ENCODE data around the gene RAB3GAP2.
"Not testable (repeated sequence)": the region's sequence is repeated elsewhere in the genome, so short reads cannot be mapped to it uniquely, and the experiment has no call there.

The RAB3GAP2 gene, protein sequence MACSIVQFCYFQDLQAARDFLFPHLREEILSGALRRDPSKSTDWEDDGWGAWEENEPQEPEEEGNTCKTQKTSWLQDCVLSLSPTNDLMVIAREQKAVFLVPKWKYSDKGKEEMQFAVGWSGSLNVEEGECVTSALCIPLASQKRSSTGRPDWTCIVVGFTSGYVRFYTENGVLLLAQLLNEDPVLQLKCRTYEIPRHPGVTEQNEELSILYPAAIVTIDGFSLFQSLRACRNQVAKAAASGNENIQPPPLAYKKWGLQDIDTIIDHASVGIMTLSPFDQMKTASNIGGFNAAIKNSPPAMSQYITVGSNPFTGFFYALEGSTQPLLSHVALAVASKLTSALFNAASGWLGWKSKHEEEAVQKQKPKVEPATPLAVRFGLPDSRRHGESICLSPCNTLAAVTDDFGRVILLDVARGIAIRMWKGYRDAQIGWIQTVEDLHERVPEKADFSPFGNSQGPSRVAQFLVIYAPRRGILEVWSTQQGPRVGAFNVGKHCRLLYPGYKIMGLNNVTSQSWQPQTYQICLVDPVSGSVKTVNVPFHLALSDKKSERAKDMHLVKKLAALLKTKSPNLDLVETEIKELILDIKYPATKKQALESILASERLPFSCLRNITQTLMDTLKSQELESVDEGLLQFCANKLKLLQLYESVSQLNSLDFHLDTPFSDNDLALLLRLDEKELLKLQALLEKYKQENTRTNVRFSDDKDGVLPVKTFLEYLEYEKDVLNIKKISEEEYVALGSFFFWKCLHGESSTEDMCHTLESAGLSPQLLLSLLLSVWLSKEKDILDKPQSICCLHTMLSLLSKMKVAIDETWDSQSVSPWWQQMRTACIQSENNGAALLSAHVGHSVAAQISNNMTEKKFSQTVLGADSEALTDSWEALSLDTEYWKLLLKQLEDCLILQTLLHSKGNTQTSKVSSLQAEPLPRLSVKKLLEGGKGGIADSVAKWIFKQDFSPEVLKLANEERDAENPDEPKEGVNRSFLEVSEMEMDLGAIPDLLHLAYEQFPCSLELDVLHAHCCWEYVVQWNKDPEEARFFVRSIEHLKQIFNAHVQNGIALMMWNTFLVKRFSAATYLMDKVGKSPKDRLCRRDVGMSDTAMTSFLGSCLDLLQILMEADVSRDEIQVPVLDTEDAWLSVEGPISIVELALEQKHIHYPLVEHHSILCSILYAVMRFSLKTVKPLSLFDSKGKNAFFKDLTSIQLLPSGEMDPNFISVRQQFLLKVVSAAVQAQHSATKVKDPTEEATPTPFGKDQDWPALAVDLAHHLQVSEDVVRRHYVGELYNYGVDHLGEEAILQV (N-terminal part only)

DNA sequence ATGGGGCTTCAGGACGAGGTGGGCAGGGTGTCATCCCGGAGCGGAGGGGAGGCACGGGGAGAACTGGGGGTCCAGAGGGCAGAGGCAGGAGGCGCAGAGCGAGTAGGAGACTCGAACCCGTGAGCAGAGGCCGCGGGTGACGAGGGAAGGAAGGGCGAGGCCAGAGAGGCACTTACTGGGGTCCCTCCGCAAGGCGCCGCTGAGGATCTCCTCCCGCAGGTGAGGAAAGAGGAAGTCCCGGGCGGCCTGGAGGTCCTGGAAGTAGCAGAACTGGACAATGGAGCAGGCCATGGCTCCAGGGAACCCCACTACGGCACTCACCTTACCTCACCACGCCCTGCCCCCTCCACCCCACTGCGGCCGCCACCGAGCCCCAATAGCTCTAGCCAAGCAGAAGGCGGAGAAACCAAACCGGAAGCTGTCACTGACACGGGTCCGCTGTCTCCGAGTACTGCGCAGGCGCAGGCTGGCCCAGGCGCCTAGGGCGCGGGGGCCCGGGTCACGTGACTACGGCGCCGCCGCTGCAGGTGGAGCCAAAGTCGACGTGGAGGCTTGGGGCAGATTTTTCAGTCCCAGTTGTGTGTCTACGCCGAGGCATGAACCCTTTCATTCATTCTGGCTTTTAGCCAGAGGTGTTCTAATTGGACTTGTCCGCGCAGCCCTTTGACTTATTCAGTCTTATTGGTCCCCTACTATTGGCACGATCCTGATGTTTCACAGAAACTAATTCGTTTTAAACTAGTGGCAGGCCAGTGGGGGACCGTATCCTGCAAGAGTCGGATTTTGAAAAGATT lies at the start of gene RAB3GAP2:
RAB3GAP2 (minus strand) TSS at position 407 of the 794 bp plus-strand sequence; CDS start at position 291, 116 bp downstream.
- DNase-seq (ENCODE audit: low spot score) = peak; percentile 96

DNA sequence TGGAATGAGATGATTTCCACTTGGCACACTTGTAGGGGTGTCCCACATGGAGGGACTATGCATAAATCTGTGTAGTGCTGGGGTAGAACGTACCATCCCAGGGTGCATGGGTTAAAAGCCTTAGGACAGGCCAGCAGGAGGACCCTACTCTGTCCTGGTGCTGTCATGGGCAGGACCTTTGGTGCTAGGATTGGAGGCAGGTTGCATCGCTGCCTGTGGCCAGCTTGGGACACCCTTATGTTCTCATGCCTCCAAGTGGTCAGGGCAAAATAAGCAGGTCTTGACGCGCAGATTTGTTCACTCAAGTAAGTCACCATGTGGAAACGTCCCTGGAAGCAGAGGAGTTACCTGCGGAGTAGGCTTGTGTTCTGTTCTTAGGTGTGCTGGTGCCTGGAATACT lies 49.5 kb upstream of the RAB3GAP2 start:
- no peak for DNase-seq (ENCODE audit: low spot score)

DNA sequence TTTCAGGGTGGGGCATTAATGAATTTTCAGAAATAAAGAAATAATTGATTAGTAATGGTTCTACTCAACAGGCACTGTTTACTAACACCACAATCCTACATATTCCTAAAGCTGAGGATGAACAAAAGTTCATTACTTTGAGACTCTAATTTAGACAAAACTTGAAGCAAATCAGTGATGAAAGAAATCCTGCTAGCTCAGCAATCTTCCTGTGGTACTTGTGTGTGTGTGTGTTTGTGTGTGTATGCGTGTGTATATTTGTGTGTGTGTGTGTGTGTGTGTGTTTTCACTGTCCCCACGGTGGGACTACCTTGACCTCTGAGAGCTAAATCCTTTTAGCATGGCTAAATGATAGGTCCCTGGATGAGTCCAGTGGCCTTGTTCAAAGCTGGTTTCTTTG lies 48.5 kb upstream of the RAB3GAP2 start:
- DNase-seq (ENCODE audit: low spot score) = no peak

- DNase-seq (ENCODE audit: low spot score) = no peak
Measured at GRCh38 chr1:220318673-220319072, 46.4 kb upstream of the RAB3GAP2 start.

GRCh38 chr1:220317161-220317560 lies 44.9 kb upstream of the RAB3GAP2 start:
- DNase-seq (ENCODE audit: low spot score) = no peak

- no peak for DNase-seq (ENCODE audit: low spot score)
Measured at GRCh38 chr1:220316305-220316704, 44.1 kb upstream of the RAB3GAP2 start.

GRCh38 chr1:220315070-220315839 lies 43.0 kb upstream of the RAB3GAP2 start:
- no peak for DNase-seq (ENCODE audit: low spot score)

GRCh38 chr1:220313576-220313975 lies 41.3 kb upstream of the RAB3GAP2 start:
- no peak for DNase-seq (ENCODE audit: low spot score)

DNA sequence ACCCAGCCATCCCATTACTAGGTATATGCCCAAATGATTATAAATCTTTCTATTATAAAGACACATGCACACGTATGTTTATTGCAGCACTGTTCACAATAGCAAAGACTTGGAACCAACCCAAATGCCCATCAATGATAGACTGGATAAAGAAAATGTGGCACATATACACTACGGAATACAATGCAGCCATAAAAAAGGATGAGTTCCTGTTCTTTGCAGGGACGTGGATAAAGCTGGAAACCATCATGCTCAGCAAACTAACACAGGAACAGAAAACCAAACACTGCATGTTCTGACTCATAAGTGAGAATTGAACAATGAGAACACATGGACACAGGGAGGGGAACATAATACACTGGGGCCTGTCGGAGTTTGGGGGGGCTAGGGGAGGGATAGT lies 37.9 kb upstream of the RAB3GAP2 start:
- DNase-seq (ENCODE audit: low spot score) = not testable (repeated sequence)

DNA sequence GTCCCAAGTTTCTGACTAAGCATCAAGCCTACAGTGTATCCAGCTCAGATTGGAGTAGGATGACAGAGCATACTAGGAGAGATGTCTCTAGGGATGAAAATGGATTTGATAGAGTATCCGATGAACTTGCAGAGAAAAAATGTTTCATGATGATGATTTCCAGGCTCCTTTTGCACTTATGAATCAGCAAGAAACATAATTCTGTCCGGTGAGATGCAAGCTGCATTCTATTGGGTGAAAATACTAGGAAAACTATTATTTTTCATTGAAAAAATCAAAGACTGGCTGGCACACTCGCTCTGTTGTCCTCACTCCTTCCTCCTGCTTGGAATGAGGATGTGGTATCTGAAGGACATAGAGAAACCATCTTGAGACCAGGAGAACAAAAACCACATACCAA lies 35.4 kb upstream of the RAB3GAP2 start:
- no peak for DNase-seq (ENCODE audit: low spot score)

- no peak for DNase-seq (ENCODE audit: low spot score)
Measured at GRCh38 chr1:220306339-220306738, 34.1 kb upstream of the RAB3GAP2 start.

GRCh38 chr1:220303871-220304270 lies 31.6 kb upstream of the RAB3GAP2 start:
- DNase-seq (ENCODE audit: low spot score) = no peak

GRCh38 chr1:220301630-220302029 lies 29.4 kb upstream of the RAB3GAP2 start:
- no peak for DNase-seq (ENCODE audit: low spot score)

DNA sequence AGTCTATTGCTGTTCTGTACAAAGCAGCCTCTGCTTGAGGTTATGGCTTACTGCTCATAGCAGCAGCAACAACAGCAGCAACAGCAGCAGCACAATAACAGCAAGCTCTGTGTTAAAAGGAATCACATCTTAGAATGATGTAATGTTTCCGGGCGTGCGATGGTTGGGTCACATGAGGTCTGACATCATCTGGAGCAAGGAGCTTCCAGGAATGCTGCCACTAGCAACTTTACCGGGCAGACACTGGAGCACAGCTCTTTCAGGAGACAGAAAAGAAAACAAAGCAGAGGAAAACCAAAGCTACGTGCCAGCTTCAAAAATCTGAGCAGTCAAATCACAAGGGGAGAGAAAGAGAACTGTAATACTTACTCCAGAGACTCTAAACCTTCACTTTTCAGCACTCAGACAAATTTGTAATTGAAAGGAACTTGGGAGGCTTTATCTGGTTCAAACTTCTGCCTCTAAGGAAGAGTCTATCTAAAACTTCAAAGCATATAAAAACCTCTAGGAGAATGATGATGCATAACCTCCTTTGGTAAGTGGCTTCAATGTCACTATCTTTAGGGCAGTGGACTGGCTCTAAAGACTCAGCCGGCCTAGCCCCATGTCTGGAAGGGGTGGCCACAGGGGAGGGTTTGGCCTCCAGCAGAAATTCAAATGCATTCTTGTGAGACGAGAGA lies 28.3 kb upstream of the RAB3GAP2 start:
- no peak for DNase-seq (ENCODE audit: low spot score)

DNA sequence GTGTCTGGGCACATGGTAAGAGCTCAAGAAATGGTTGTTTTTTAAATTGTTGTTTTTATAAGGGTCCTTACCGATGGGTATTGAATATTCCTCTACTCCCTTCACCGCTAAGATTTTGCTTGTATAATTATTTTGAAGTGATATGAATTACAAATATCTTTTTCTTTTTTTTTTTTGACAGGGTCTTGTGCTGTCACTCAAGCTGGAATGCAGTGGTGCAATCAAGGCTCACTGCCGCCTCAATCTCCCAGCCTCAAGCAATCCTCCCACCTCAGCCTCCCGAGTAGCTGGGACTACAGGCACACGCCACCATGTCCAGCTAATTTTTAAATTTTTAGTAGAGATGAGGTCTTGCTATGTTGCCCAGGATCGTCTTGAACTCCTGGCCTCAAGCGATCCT lies 27.1 kb upstream of the RAB3GAP2 start:
- DNase-seq (ENCODE audit: low spot score) = no peak

DNA sequence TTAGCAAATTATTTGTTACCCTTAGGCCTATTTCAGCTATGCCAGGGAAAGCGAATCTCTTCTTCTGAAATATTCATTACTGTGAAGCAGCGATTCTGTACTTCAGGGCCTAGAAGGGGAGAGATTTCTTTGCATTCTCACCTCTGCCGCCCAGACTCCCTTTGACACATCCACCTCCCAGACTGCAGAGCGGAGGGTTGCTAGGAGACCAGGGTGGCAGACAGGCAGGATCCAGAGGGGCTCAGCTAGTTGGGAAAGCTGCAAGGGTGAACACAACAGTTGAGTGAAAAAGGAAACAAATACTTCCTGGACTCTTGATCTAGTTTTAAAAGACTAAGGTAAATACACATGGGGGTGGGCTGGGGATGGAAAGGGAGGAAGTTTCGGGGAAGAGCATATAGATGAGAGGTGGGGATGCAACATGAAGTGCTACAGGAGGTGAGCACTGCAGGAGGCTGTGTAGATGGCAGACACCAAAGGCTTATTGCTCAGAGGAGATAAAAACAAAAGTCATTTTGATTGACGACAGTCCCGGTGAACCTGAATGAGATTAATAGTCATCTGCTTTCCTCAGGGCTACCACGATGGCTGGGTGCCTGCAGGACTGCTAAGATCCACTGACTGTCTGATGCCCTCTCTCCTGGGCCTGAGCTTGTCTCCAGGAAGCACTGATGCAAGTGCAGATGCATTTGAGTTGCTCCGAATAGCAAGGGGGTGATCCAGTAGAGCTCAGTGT lies 26.4 kb upstream of the RAB3GAP2 start:
- DNase-seq (ENCODE audit: low spot score) = no peak

DNA sequence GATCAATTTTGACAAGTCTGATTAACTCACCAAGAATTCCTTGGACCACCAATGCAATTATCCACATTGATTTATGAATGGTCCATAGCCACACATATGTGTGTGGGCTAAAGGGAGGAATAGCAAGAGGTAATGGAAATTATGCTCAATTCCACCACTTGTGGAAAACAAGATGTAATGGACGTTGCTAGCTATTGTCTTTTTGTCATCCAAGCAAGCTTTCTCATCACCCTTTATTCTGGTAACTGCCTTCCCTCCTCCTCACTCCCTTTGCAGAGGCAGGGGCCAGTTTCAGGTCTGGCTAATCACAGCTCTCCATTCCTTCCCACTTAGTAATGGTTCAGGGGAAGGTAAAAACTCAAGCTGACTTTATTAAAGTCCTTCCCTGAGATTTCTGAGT lies 24.7 kb upstream of the RAB3GAP2 start:
- no peak for DNase-seq (ENCODE audit: low spot score)

DNA sequence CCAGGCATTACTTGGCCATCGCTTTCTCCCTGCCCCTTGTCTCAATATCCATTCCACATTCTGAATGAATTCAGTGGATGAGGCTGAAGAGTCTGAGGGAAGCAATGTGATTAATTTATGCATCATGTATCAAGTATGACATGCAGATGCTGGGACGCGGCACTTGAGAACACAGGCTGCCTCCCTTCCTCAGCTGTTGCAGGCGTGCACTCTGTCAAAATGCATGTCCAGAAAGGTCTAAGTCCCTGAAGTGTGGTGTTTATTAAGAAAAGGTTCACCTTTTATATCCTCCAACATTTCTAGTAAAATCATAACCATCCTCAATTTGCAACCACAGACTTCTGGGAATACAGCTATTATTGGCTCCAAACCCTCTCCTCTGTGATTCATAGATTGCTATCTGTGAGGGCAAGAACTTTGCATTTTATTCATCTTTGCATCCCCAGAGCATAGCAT lies 22.6 kb upstream of the RAB3GAP2 start:
- no peak for DNase-seq (ENCODE audit: low spot score)

DNA sequence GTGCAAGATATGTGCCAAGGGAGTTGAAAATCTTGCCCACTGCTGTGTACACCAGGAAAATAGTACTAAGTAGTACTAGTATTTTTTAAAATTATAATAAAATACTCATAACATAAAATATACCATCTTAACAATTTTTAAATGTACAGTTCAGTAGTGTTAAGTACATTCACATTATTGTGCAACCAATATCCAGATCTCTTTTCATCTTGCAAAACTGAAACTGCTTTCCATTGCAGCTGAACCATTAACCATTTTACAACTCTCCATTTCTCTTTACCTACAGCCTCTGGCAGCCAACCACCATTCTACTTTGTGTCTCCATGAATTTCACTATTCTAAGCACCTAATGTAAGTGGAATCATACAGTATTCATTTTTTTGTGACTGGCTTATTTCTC lies 19.3 kb upstream of the RAB3GAP2 start:
- no peak for DNase-seq (ENCODE audit: low spot score)
